NCI-H748 (cell line): ENCODE results near the gene ADAMTS19.

Experiments
- DNase-seq: peaks from one replicate; lab custom pipeline; 2025; ENCODE audit not compliant: unreplicated experiment; lab: John Stamatoyannopoulos, UW

Gene ADAMTS19

GRCh38 chr5:129664336-129664937 lies 204.3 kb downstream of the ADAMTS19 start:
- DNase-seq, result peak; percentile 34

GRCh38 chr5:129670957-129671500 lies 210.9 kb downstream of the ADAMTS19 start:
- DNase-seq, result no peak

- DNase-seq, result no peak
Measured at GRCh38 chr5:129672006-129672405, 211.9 kb downstream of the ADAMTS19 start.

GRCh38 chr5:129679671-129680070 lies 219.6 kb downstream of the ADAMTS19 start:
- DNase-seq, result no peak

GRCh38 chr5:129687941-129688340 lies 227.8 kb downstream of the ADAMTS19 start:
- no peak for DNase-seq

- no peak for DNase-seq
Measured at GRCh38 chr5:129689045-129689444, 228.9 kb downstream of the ADAMTS19 start.

- no peak for DNase-seq
Measured at GRCh38 chr5:129691220-129691619, 231.1 kb downstream of the ADAMTS19 start.

GRCh38 chr5:129696636-129697035 lies 236.5 kb downstream of the ADAMTS19 start:
- DNase-seq, result no peak

GRCh38 chr5:129698661-129699060 lies 238.6 kb downstream of the ADAMTS19 start:
- DNase-seq, result no peak

GRCh38 chr5:129716235-129716634 lies 256.1 kb downstream of the ADAMTS19 start:
- no peak for DNase-seq

GRCh38 chr5:129716651-129717050 lies 256.6 kb downstream of the ADAMTS19 start:
- DNase-seq, result no peak

GRCh38 chr5:129717751-129718310 lies 257.7 kb downstream of the ADAMTS19 start:
- no peak for DNase-seq

- DNase-seq, result no peak
Measured at GRCh38 chr5:129718471-129719090, 258.5 kb downstream of the ADAMTS19 start.

GRCh38 chr5:129724222-129724621 lies 264.1 kb downstream of the ADAMTS19 start:
- DNase-seq, result no peak

- peak; percentile 26 for DNase-seq
Measured at GRCh38 chr5:129724647-129725046, 264.5 kb downstream of the ADAMTS19 start.

GRCh38 chr5:129739773-129740172 lies 279.7 kb downstream of the ADAMTS19 start:
- DNase-seq, result no peak

GRCh38 chr5:129743541-129744187 lies 283.6 kb downstream of the ADAMTS19 start:
- no peak for DNase-seq

GRCh38 chr5:129745997-129746396 lies 285.9 kb downstream of the ADAMTS19 start:
- DNase-seq, result no peak

GRCh38 chr5:129746876-129747275 lies 286.8 kb downstream of the ADAMTS19 start:
- DNase-seq, result no peak

- DNase-seq, result peak; percentile 14
Measured at GRCh38 chr5:129747572-129748407, 287.7 kb downstream of the ADAMTS19 start, which contains the start of gene MINAR2. Gene MINAR2 (plus strand): TSS chr5:129748094. CDS start chr5:129748191, 97 bp downstream.
